MM.1S (cell line): ENCODE data around the gene DPPA4.

ENCODE experiments used
- DNase-seq: peaks from one replicate; pipeline ENCODE4 v3.0.0-alpha.2; 2015
- H2AFZ ChIP-seq: fragments of 300-600 bp; sonication (generic); 2 replicates; pipeline ENCODE4 v1.6.0; 2016; ENCODE audit warnings: antibody characterized with exemption, low read length
- H3F3A ChIP-seq: fragments of 300-600 bp; sonication (generic); 2 replicates; pipeline ENCODE4 v1.6.1; 2016; ENCODE audit warnings: mild to moderate bottlenecking, antibody characterized with exemption, low read length, moderate library complexity, mixed read lengths; ENCODE audit not compliant: insufficient read depth
- H3K27ac ChIP-seq: fragments of 300-600 bp; sonication (generic); 2 replicates; pipeline ENCODE4 v1.5.1; 2016; ENCODE audit warnings: mild to moderate bottlenecking, low read length
- H3K27me3 ChIP-seq: fragments of 300-600 bp; sonication (generic); replicated peaks from 2 replicates; pipeline ENCODE4 v1.6.0; 2016; ENCODE audit warnings: low read length; ENCODE audit not compliant: insufficient read depth
- H3K36me3 ChIP-seq: fragments of 300-600 bp; sonication (generic); replicated peaks from 2 replicates; pipeline ENCODE4 v1.6.1; 2016; ENCODE audit warnings: mild to moderate bottlenecking, low read length, mixed read lengths; ENCODE audit not compliant: insufficient read depth
- H3K4me1 ChIP-seq: fragments of 300-600 bp; sonication (generic); 2 replicates; pipeline ENCODE4 v1.6.1; 2016; ENCODE audit warnings: low read length, mixed read lengths
- H3K4me2 ChIP-seq: fragments of 300-600 bp; sonication (generic); 2 replicates; pipeline ENCODE4 v1.6.0; 2016; ENCODE audit warnings: low read depth, low read length
- H3K4me3 ChIP-seq: fragments of 300-600 bp; sonication (generic); 2 replicates; pipeline ENCODE4 v1.5.1; 2016; ENCODE audit warnings: low read length, mixed read lengths
- H3K79me2 ChIP-seq: fragments of 300-600 bp; sonication (generic); 2 replicates; pipeline ENCODE4 v1.6.1; 2016; ENCODE audit warnings: mixed run types, low read length, mixed read lengths
- H3K9ac ChIP-seq: fragments of 300-600 bp; sonication (generic); 2 replicates; pipeline ENCODE4 v1.6.1; 2016; ENCODE audit warnings: low read length, mixed read lengths
- H3K9me2 ChIP-seq: fragments of 300-600 bp; sonication (generic); replicated peaks from 2 replicates; pipeline ENCODE4 v1.6.1; 2016; ENCODE audit warnings: mild to moderate bottlenecking, low read length, mixed read lengths; ENCODE audit not compliant: insufficient read depth
- H3K9me3 ChIP-seq: fragments of 300-600 bp; sonication (generic); replicated peaks from 2 replicates; pipeline ENCODE4 v1.6.1; 2016; ENCODE audit warnings: mild to moderate bottlenecking, low read length, mixed read lengths; ENCODE audit not compliant: insufficient read depth
- H4K20me1 ChIP-seq: fragments of 300-600 bp; sonication (generic); 2 replicates; pipeline ENCODE4 v1.6.1; 2016; ENCODE audit warnings: mild to moderate bottlenecking, low read length, moderate library complexity, mixed read lengths; ENCODE audit not compliant: insufficient read depth
- CTCF ChIP-seq: fragments of 300-600 bp; sonication (generic); IDR thresholded peaks from 2 replicates; pipeline ENCODE4 v1.5.1; 2016; ENCODE audit warnings: antibody characterized with exemption, low read length, mixed read lengths
- EZH2 ChIP-seq: fragments of 300-600 bp; sonication (generic); optimal IDR thresholded peaks from 2 replicates; pipeline ENCODE3; 2017; ENCODE audit warnings: low read depth, mild to moderate bottlenecking, antibody characterized with exemption, low read length, mixed read lengths
- EZH2phosphoT487 ChIP-seq: fragments of 300-600 bp; sonication (generic); IDR thresholded peaks from 2 replicates; pipeline ENCODE4 v1.6.1; 2018; ENCODE audit warnings: antibody characterized with exemption, low read length

The DPPA4 gene

GRCh38 chr3:109355625-109356441 is 18.5 kb upstream of the DPPA4 start:
- H3K9me3 ChIP-seq, result no peaks in the 10 kb centered on the region
- no peak overlapping the region for H3K4me3 ChIP-seq
- H3F3A ChIP-seq, result no peaks in the 10 kb centered on the region
- H3K79me2 ChIP-seq, result no peaks in the 10 kb centered on the region
- no peak for TF ChIP-seq EZH2phosphoT487
- TF ChIP-seq CTCF, result no peak
- TF ChIP-seq EZH2, result no peak
- H2AFZ ChIP-seq, result no peak overlapping the region
- no peak overlapping the region for H3K9ac ChIP-seq
- no peak for DNase-seq
- no peak overlapping the region for H3K27ac ChIP-seq
- H3K4me2 ChIP-seq, result no peak overlapping the region
- H4K20me1 ChIP-seq, result no peaks in the 10 kb centered on the region
- no peaks in the 10 kb centered on the region for H3K4me1 ChIP-seq
- no peaks in the 10 kb centered on the region for H3K9me2 ChIP-seq
- no peaks in the 10 kb centered on the region for H3K36me3 ChIP-seq
- H3K27me3 ChIP-seq, result no peaks in the 10 kb centered on the region

- Histone ChIP-seq H3K27me3 (no peaks in the 10 kb centered on the region), H3K9me3 (no peaks in the 10 kb centered on the region), H3K36me3 (no peaks in the 10 kb centered on the region), H3F3A (no peaks in the 10 kb centered on the region), H4K20me1 (no peaks in the 10 kb centered on the region), H3K4me1 (no peaks in the 10 kb centered on the region), H3K9ac (no peak overlapping the region), H3K9me2 (no peaks in the 10 kb centered on the region), H3K27ac (no peak overlapping the region), H3K4me3 (no peak overlapping the region), H2AFZ (no peak overlapping the region), H3K4me2 (no peak overlapping the region), H3K79me2 (no peaks in the 10 kb centered on the region)
- no peak for TF ChIP-seq EZH2
- TF ChIP-seq EZH2phosphoT487, result no peak
- no peak for TF ChIP-seq CTCF
- DNase-seq, result no peak
Observed at GRCh38 chr3:109353057-109353456, 15.7 kb upstream of the DPPA4 start.

- H3K9ac ChIP-seq, result no peak overlapping the region
- H3K36me3 ChIP-seq, result no peaks in the 10 kb centered on the region
- no peaks in the 10 kb centered on the region for H3K9me3 ChIP-seq
- no peak for DNase-seq
- H3K27ac ChIP-seq, result no peak overlapping the region
- no peaks in the 10 kb centered on the region for H3K79me2 ChIP-seq
- H3K4me2 ChIP-seq, result no peak overlapping the region
- H3K27me3 ChIP-seq, result no peaks in the 10 kb centered on the region
- no peak overlapping the region for H3K4me3 ChIP-seq
- H2AFZ ChIP-seq, result no peak overlapping the region
- TF ChIP-seq EZH2phosphoT487 (no peak), CTCF (no peak), EZH2 (no peak)
- H4K20me1 ChIP-seq, result no peaks in the 10 kb centered on the region
- H3K4me1 ChIP-seq, result no peaks in the 10 kb centered on the region
- H3F3A ChIP-seq, result no peaks in the 10 kb centered on the region
- H3K9me2 ChIP-seq, result no peaks in the 10 kb centered on the region
Observed at GRCh38 chr3:109351231-109351630, 13.9 kb upstream of the DPPA4 start.
